SK-N-MC (cell line): Measurements from ENCODE around the gene ASTE1.
"Not testable (repeated sequence)": the region's sequence is repeated elsewhere in the genome, so short reads cannot be mapped to it uniquely, and the experiment has no call there.

Experiments
- DNase-seq: peaks from one replicate; pipeline ENCODE4 v3.0.0-alpha.2; 2011; ENCODE audit warnings: low read depth, low spot score
- H3K27ac ChIP-seq: fragments of 200-600 bp; sonication (generic); 2 replicates; pipeline ENCODE4 v1.5.1; 2016; ENCODE audit warnings: mixed run types
- H3K36me3 ChIP-seq: fragments of 200-600 bp; sonication (generic); 2 replicates; pipeline ENCODE4 v1.6.1; 2017; ENCODE audit warnings: antibody characterized with exemption, low read length, mixed read lengths; ENCODE audit not compliant: insufficient read depth
- H3K4me3 ChIP-seq: fragments of 200-600 bp; sonication (generic); 2 replicates; pipeline ENCODE4 v1.5.1; 2016
- H3K9ac ChIP-seq: fragments of 200-600 bp; sonication (generic); 2 replicates; pipeline ENCODE4 v1.8.0; 2017; ENCODE audit warnings: mixed run types, mixed read lengths; ENCODE audit not compliant: insufficient read length
- H3K9me3 ChIP-seq: fragments of 200-600 bp; sonication (generic); 2 replicates; pipeline ENCODE4 v1.6.1; 2017; ENCODE audit warnings: low read depth, mild to moderate bottlenecking, antibody characterized with exemption, low read length, moderate library complexity, mixed read lengths
- EZH2 ChIP-seq: fragments of 200-600 bp; sonication (generic); IDR thresholded peaks from one replicate; pipeline ENCODE4 v1.6.1; 2017; ENCODE audit warnings: antibody characterized with exemption
- FOXP2 ChIP-seq: optimal IDR thresholded peaks from 2 replicates; pipeline ENCODE3; 2011; ENCODE audit warnings: mild to moderate bottlenecking, moderate library complexity; ENCODE audit not compliant: insufficient read depth; ENCODE audit errors: extremely low read length, control extremely low read depth
- POLR2AphosphoS5 ChIP-seq: IDR thresholded peaks from 2 replicates; pipeline ENCODE4 v1.6.1; 2012; ENCODE audit warnings: mild to moderate bottlenecking, low read depth, low read length, borderline replicate concordance

ASTE1 gene

DNA sequence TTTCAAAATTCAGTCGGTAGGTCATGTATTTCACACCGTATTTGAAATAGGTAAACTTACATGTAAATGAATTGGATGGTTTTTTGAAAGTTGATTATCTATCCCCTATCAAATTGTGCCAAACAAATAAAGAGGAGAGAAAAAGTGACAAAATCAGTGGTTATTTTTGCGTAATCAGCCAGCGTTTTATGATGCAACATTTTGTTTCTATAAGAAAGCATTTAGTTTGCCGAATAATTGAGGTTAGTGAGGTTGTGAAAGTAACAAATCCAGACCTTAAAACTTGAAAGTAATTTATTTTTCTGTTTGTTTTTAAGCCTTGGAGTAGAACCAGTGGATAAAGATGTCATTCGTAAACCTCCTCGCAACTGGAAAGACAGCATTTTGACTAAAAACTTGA is 29.3 kb downstream of the ASTE1 start:
- Histone ChIP-seq H3K36me3 (peaks cover 69% of the 10 kb centered on the region), H3K27ac (peak overlapping the region; percentile 69), H3K9ac (peak overlapping the region; percentile 8), H3K9me3 (no peaks in the 10 kb centered on the region), H3K4me3 (no peak overlapping the region)
- no peak for TF ChIP-seq POLR2AphosphoS5
- no peak for TF ChIP-seq FOXP2
- no peak for TF ChIP-seq EZH2
- no peak for DNase-seq

DNA sequence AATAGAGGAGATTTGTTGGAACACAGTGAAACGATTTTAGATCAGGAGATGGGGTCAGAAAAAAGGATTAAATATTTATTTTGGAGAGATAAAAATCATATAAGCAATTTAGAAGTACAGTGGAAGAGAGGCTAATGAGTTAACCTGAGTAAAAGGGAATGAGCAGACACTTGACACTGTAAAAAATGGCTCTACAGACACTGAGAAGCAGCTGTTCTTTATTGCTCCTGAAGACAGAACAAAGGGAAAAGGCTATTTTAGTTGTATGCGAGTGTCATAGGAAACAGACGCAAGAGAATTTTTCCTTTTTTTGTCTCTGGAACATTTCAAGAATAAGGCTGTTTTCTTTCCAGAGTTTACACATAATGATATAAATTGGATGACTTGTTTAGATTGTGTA is 34.3 kb downstream of the ASTE1 start:
- TF ChIP-seq POLR2AphosphoS5: no peak
- no peak for TF ChIP-seq FOXP2
- TF ChIP-seq EZH2: no peak
- Histone ChIP-seq H3K9me3 (no peaks in the 10 kb centered on the region), H3K4me3 (no peak overlapping the region), H3K36me3 (peaks cover 44% of the 10 kb centered on the region), H3K9ac (no peak overlapping the region), H3K27ac (no peak overlapping the region)
- DNase-seq: no peak

DNA sequence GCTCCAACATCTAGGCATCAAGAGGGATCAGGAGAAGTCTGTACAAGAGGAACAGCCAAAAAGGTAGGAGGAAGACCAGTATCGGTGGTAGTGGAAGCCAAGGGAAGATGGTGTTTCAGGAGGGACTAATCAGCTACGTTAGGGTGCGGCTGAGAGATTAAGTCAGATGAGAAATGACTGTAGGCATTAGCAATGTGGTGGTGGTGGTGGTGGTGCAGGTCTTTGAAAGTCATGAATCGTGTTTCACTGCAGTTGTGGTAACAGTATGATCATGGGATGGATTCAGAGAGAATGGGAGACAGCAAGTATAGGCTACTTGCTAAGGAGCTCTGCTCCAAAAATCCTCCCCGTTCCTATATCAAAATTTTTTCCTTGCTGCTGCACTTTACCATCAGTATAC is 35.5 kb downstream of the ASTE1 start:
- Histone ChIP-seq H3K4me3 (no peak overlapping the region), H3K9ac (no peak overlapping the region), H3K36me3 (peaks cover 37% of the 10 kb centered on the region), H3K27ac (no peak overlapping the region), H3K9me3 (no peaks in the 10 kb centered on the region)
- DNase-seq: no peak
- TF ChIP-seq FOXP2 (no peak), POLR2AphosphoS5 (no peak), EZH2 (no peak)

DNA sequence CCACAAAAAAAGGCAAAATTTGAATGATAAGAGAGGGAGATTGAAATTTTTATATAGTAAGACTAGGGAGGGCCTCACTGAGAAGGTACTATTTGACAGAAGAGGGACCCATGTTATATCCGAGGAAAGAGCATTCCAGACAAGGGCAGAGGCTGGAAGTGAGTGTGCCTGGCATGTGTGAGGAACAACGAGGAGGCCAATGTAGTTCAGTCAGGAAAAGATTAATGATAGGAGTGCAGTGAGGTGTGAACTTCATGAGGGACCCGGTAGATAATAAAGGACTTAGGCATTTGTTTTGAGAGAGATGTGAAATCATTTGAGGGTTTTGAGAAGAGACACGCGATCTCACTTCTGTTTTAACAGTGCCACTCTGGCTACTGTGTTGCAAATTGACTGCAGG is 36.3 kb downstream of the ASTE1 start:
- Histone ChIP-seq H3K36me3 (peaks cover 32% of the 10 kb centered on the region), H3K9me3 (no peaks in the 10 kb centered on the region), H3K9ac (no peak overlapping the region), H3K27ac (no peak overlapping the region), H3K4me3 (no peak overlapping the region)
- no peak for TF ChIP-seq FOXP2
- no peak for TF ChIP-seq EZH2
- TF ChIP-seq POLR2AphosphoS5: no peak
- no peak for DNase-seq

DNA sequence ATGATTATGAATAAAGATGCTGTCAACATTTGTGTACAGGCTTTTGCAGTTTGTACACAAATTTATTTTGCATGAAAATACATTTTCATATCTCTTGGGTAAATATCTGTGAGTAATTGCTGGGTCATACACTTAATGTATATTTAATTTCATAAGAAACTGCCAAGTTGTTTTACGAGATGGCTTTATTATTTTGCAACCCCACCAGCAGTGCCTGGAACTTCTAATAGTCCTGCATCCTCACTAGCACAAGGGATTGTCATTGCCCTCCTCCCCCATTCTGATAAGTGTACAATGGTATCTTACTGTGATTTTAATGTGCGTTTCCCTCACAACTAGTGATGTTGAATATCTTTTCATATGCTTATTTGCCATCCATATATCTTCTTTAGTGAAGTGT is 45.2 kb downstream of the ASTE1 start:
- no peak for TF ChIP-seq FOXP2
- no peak for DNase-seq
- H3K9ac ChIP-seq: no peak overlapping the region
- H3K4me3 ChIP-seq: no peak overlapping the region
- no peaks in the 10 kb centered on the region for H3K9me3 ChIP-seq
- no peak overlapping the region for H3K27ac ChIP-seq
- H3K36me3 ChIP-seq: peaks cover 41% of the 10 kb centered on the region

DNA sequence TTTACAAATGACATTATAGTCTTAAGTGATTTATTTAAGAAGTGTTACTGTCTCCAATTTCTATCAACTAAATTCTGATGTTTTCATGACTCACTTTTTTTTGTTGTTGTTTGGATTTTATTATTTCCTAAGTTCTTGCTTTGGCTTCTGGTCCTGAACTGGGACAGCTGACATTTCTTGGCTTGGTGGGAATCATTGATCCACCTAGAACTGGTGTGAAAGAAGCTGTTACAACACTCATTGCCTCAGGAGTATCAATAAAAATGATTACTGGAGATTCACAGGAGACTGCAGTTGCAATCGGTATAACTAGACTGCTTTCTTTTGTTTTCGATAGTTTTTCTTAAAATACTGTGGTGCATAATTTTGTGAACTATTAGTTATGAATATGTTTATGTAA is 47.5 kb downstream of the ASTE1 start:
- Histone ChIP-seq H3K27ac (peak overlapping the region; percentile 63), H3K9me3 (no peaks in the 10 kb centered on the region), H3K36me3 (peaks cover 36% of the 10 kb centered on the region), H3K9ac (no peak overlapping the region), H3K4me3 (no peak overlapping the region)
- no peak for DNase-seq
- no peak for TF ChIP-seq EZH2
- no peak for TF ChIP-seq FOXP2
- TF ChIP-seq POLR2AphosphoS5: no peak

DNA sequence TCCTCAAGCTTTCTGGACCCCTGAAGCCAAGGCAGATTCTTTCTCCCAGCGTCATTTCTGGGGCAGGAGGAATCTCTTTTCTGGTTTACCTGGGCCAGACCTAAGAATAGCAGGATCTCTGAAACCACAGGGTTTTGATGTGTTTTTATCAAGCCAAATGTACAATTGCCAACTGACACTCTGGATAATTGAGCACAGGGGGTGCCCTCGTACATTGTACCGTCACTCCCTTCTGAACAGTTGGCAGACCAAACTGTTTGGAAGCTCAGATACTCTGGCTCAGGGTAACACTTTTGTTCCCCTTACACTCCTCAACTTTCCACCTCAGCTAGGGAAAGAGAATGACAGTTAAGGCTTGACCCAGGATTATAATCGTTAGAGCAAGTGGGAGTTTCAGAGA is 49.9 kb downstream of the ASTE1 start:
- no peak overlapping the region for H3K9ac ChIP-seq
- DNase-seq: no peak
- H3K9me3 ChIP-seq: no peaks in the 10 kb centered on the region
- peaks cover 28% of the 10 kb centered on the region for H3K36me3 ChIP-seq
- H3K27ac ChIP-seq: no peak overlapping the region
- H3K4me3 ChIP-seq: no peak overlapping the region
- no peak for TF ChIP-seq EZH2
- no peak for TF ChIP-seq FOXP2
- no peak for TF ChIP-seq POLR2AphosphoS5

DNA sequence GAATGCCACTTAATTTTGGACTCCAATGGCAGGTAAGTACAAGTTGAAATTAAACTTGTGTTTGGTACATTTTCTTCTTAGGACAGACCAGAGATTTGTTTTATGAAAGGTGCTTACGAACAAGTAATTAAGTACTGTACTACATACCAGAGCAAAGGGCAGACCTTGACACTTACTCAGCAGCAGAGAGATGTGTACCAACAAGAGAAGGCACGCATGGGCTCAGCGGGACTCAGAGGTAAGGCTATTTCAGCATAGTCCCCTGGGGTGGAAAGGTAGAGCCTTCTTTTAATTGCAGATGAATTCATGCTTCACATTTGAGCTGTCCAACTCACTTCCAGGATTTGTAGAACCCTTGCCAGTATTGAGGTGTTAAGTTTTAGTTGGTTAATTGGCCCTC is 51.4 kb downstream of the ASTE1 start:
- Histone ChIP-seq H3K9ac (no peak overlapping the region), H3K9me3 (no peaks in the 10 kb centered on the region), H3K4me3 (no peak overlapping the region), H3K36me3 (peaks cover 35% of the 10 kb centered on the region), H3K27ac (no peak overlapping the region)
- no peak for DNase-seq
- no peak for TF ChIP-seq EZH2
- TF ChIP-seq FOXP2: no peak
- TF ChIP-seq POLR2AphosphoS5: no peak

DNA sequence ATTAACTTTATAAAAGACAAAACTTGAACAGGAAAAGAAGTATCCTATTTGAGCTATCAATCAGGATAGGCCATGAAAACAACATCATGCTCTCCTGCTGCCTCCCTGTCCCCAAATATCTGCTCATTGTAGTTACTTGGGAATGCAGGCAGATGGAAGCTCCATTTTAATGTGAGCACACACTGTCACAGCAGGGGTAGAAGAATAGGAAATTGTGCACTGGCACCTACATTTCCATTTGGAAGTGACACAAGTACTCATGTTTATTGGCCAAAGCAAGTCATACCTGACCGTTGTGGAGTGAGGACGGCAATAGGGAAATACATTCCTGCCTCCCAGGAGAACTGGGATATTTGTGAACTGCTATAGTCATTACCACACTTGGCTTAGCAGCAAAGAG is 52.4 kb downstream of the ASTE1 start:
- Histone ChIP-seq H3K4me3 (no peak overlapping the region), H3K36me3 (peaks cover 36% of the 10 kb centered on the region), H3K9me3 (no peaks in the 10 kb centered on the region), H3K27ac (no peak overlapping the region), H3K9ac (no peak overlapping the region)
- no peak for DNase-seq
- TF ChIP-seq POLR2AphosphoS5: no peak
- no peak for TF ChIP-seq FOXP2
- TF ChIP-seq EZH2: no peak

DNA sequence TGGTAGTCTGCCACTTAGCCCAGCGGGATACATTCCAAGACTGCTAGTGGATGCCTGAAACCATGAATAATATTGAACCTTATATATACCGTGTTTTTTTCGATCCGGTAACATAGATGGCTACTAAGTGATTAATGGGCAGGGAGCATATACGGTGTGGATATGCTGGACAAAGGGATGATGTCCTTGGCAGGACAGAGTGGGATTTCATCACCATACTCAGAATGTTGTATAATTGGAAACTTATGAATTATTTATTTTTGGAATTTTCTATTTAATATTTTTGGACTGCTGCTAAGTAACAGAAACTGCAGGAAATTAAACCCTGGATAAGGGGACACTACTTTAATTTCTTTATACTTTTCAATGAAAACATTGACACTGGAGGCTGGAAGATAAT is 53.2 kb downstream of the ASTE1 start:
- H3K9ac ChIP-seq: no peak overlapping the region
- no peak overlapping the region for H3K4me3 ChIP-seq
- H3K9me3 ChIP-seq: no peaks in the 10 kb centered on the region
- TF ChIP-seq POLR2AphosphoS5: no peak
- no peak for TF ChIP-seq EZH2
- TF ChIP-seq FOXP2: no peak
- H3K27ac ChIP-seq: no peak overlapping the region
- H3K36me3 ChIP-seq: peaks cover 44% of the 10 kb centered on the region
- no peak for DNase-seq

DNA sequence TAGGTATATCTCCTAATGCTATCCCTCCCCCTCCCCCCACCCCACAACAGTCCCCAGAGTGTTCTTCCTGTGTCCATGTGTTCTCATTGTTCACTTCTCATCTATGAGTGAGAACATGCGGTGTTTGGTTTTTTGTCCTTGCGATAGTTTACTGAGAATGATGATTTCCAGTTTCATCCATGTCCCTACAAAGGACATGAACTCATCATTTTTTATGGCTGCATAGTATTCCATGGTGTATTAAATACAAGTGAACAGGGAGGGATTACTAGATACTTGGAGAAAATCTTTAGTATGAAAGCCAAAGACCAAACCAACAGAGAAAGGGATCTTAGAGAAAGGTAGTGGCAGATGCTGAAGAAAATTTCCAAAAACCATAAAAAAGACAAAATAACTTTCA is 54.0 kb downstream of the ASTE1 start:
- DNase-seq, H3K9me3 ChIP-seq, H3K27ac ChIP-seq, H3K4me3 ChIP-seq, H3K9ac ChIP-seq: not testable (repeated sequence)
- H3K36me3 ChIP-seq: peaks cover 51% of the 10 kb centered on the region
